Nephron progenitor cell (in vitro differentiated cells): Measurements from ENCODE around the gene TTI1.

Experiments
- DNase-seq: peaks from one replicate; pipeline ENCODE4 v3.0.0; 2021
- H3K27ac Mint-ChIP-seq: 2 replicates; pipeline ENCODE4 v1.8.0; 2021; ENCODE audit warnings: mild to moderate bottlenecking, moderate library complexity, mixed read lengths
- H3K27me3 Mint-ChIP-seq: 2 replicates; pipeline ENCODE4 v1.8.0; 2021; ENCODE audit warnings: mild to moderate bottlenecking, low read depth, mixed read lengths; ENCODE audit not compliant: poor library complexity
- H3K36me3 Mint-ChIP-seq: 2 replicates; pipeline ENCODE4 v1.8.0; 2021; ENCODE audit warnings: low read depth, mixed read lengths
- H3K4me1 Mint-ChIP-seq: 2 replicates; pipeline ENCODE4 v1.8.0; 2021; ENCODE audit warnings: mixed read lengths
- H3K4me3 Mint-ChIP-seq: 2 replicates; pipeline ENCODE4 v1.8.0; 2021; ENCODE audit warnings: mild to moderate bottlenecking, moderate library complexity, mixed read lengths
- H3K9me3 Mint-ChIP-seq: 2 replicates; pipeline ENCODE4 v1.8.0; 2021; ENCODE audit warnings: mild to moderate bottlenecking, moderate library complexity, mixed read lengths
- CTCF ChIP-seq: fragments of 200-600 bp; sonication (generic); IDR thresholded peaks from 2 replicates; pipeline ENCODE4 v1.5.0; 2021; ENCODE audit warnings: antibody characterized with exemption

The TTI1 gene

GRCh38 chr20:37948956-37949355, 84.3 kb downstream of the TTI1 start:
- Mint-ChIP-seq H3K4me3 (no peak overlapping the region), H3K27me3 (peaks cover 27% of the 10 kb centered on the region), H3K27ac (no peak overlapping the region), H3K9me3 (peaks cover 34% of the 10 kb centered on the region), H3K4me1 (no peaks in the 10 kb centered on the region), H3K36me3 (peaks cover 5% of the 10 kb centered on the region)
- no peak for DNase-seq
- TF ChIP-seq CTCF: no peak

- Mint-ChIP-seq H3K9me3 (peaks cover 34% of the 10 kb centered on the region), H3K4me3 (no peak overlapping the region), H3K27me3 (peaks cover 25% of the 10 kb centered on the region), H3K36me3 (peaks cover 5% of the 10 kb centered on the region), H3K4me1 (peaks cover 6% of the 10 kb centered on the region), H3K27ac (no peak overlapping the region)
- DNase-seq: no peak
- TF ChIP-seq CTCF: no peak
Measured at GRCh38 chr20:37947943-37948342, 85.3 kb downstream of the TTI1 start.

- Mint-ChIP-seq H3K4me3 (no peak overlapping the region), H3K27ac (peak overlapping the region; percentile 33), H3K9me3 (peaks cover 31% of the 10 kb centered on the region), H3K27me3 (peaks cover 18% of the 10 kb centered on the region), H3K4me1 (peaks cover 11% of the 10 kb centered on the region), H3K36me3 (peaks cover 5% of the 10 kb centered on the region)
- no peak for TF ChIP-seq CTCF
- DNase-seq: no peak
Measured at GRCh38 chr20:37946946-37947345, 86.3 kb downstream of the TTI1 start.

GRCh38 chr20:37945091-37945547, 88.1 kb downstream of the TTI1 start:
- no peak for TF ChIP-seq CTCF
- peaks cover 11% of the 10 kb centered on the region for H3K4me1 Mint-ChIP-seq
- H3K27me3 Mint-ChIP-seq: peaks cover 22% of the 10 kb centered on the region
- peaks cover 18% of the 10 kb centered on the region for H3K9me3 Mint-ChIP-seq
- H3K4me3 Mint-ChIP-seq: no peak overlapping the region
- DNase-seq: no peak
- H3K36me3 Mint-ChIP-seq: peaks cover 5% of the 10 kb centered on the region
- no peak overlapping the region for H3K27ac Mint-ChIP-seq

GRCh38 chr20:37944456-37944981, 88.7 kb downstream of the TTI1 start:
- TF ChIP-seq CTCF: no peak
- DNase-seq: no peak
- H3K27me3 Mint-ChIP-seq: peaks cover 23% of the 10 kb centered on the region
- H3K9me3 Mint-ChIP-seq: peaks cover 18% of the 10 kb centered on the region
- no peak overlapping the region for H3K4me3 Mint-ChIP-seq
- peaks cover 11% of the 10 kb centered on the region for H3K4me1 Mint-ChIP-seq
- H3K36me3 Mint-ChIP-seq: peaks cover 5% of the 10 kb centered on the region
- H3K27ac Mint-ChIP-seq: no peak overlapping the region
